HepG2 (cell line): Measurements from ENCODE around the gene IL17C. TPM values are rescaled to one million over a fixed set of nuclear protein-coding genes. Genes with fewer than 3 reads are reported as not detected.

ENCODE experiments used
- FIP1L1 ChIP-seq: fragments of 200-400 bp; formaldehyde crosslinking; IDR thresholded peaks from 2 replicates; pipeline ENCODE4 v1.6.1; 2018; ENCODE audit warnings: low read depth, mild to moderate bottlenecking, low read length, moderate library complexity, borderline replicate concordance; ENCODE audit not compliant: insufficient read depth
- GATAD2A ChIP-seq: IDR thresholded peaks from 2 replicates; pipeline ENCODE4 v1.6.1; 2016
- HOXA5 ChIP-seq: sonication (generic); formaldehyde crosslinking; IDR thresholded peaks from 2 replicates; pipeline ENCODE4 v1.4.0; 2020; ENCODE audit warnings: missing genetic modification reagents
- LRRFIP1 ChIP-seq: sonication (generic); formaldehyde crosslinking; conservative IDR thresholded peaks from 2 replicates; pipeline ENCODE4 v1.4.0; 2020; ENCODE audit warnings: missing genetic modification reagents
- MTF1 ChIP-seq: sonication (generic); formaldehyde crosslinking; IDR thresholded peaks from 2 replicates; pipeline ENCODE4 v1.5.0; 2020; ENCODE audit warnings: missing genetic modification reagents
- NR1H2 ChIP-seq: sonication (generic); formaldehyde crosslinking; IDR thresholded peaks from 2 replicates; pipeline ENCODE4 v1.8.1; 2022; ENCODE audit warnings: low read depth, missing genetic modification reagents, borderline replicate concordance
- RAD51 ChIP-seq: fragments of 450-650 bp; IDR thresholded peaks from 2 replicates; pipeline ENCODE4 v1.6.1; 2016; ENCODE audit warnings: borderline replicate concordance
- ZBTB10 ChIP-seq: sonication (generic); formaldehyde crosslinking; IDR thresholded peaks from 2 replicates; pipeline ENCODE4 v1.4.0; 2020; ENCODE audit warnings: missing genetic modification reagents, borderline replicate concordance
- ZBTB42 ChIP-seq: sonication (generic); formaldehyde crosslinking; IDR thresholded peaks from 2 replicates; pipeline ENCODE4 v1.5.0; 2020; ENCODE audit warnings: mild to moderate bottlenecking, missing genetic modification reagents
- ZNF225 ChIP-seq: sonication (generic); formaldehyde crosslinking; IDR thresholded peaks from 2 replicates; pipeline ENCODE4 v1.4.0; 2020; ENCODE audit warnings: mild to moderate bottlenecking, missing genetic modification reagents
- ZNF280B ChIP-seq: sonication (generic); formaldehyde crosslinking; IDR thresholded peaks from 2 replicates; pipeline ENCODE4 v1.5.0; 2020; ENCODE audit warnings: missing genetic modification reagents, mild to moderate bottlenecking, borderline replicate concordance
- ZNF580 ChIP-seq: IDR thresholded peaks from 2 replicates; pipeline ENCODE4 v1.6.1; 2016; ENCODE audit warnings: low read depth, borderline replicate concordance
- polyA plus RNA-seq, 8 experiments: library from polyadenylated mRNA; depleted of rRNA in 3 of 8; stranded (reverse) in 7 of 8; unstranded in 1 of 8; fragments of >200 nt; fragmentation: Illumina TruSeq in 4 of 8; extraction: Trizol in 4 of 8; gene quantifications; 2 replicates each; pipeline versions ENCODE4 v1.2.1 to v1.2.3, GENCODE V29; 2011 to 2016; ENCODE audit warnings: low read depth in 4 of 8, missing spikeins in 1 of 8, mixed read lengths in 1 of 8; ENCODE audit not compliant: insufficient read depth in 1 of 8
- total RNA-seq, 5 experiments: library from RNA; depleted of rRNA; stranded (reverse); fragments of >200 nt; fragmentation: Illumina TruSeq; extraction: Trizol; gene quantifications; 2 replicates each; pipeline ENCODE4 v1.2.3, GENCODE V29; 2016; ENCODE audit warnings: low read depth in 1 of 5
- TF ChIP-seq, protein P1 (sequence below): sonication (generic); formaldehyde crosslinking; IDR thresholded peaks from 2 replicates; pipeline ENCODE4 v1.5.1; 2020; ENCODE audit warnings: mild to moderate bottlenecking, missing genetic modification reagents
- TF ChIP-seq, protein P2 (sequence below): IDR thresholded peaks from 2 replicates; pipeline ENCODE4 v1.6.1; 2016

IL17C gene
- total and polyA plus RNA-seq, 2 of the 13 experiments (the other 11 are each of a cell fraction or from before 2014, with no cell fraction given), result not detected

DNA sequence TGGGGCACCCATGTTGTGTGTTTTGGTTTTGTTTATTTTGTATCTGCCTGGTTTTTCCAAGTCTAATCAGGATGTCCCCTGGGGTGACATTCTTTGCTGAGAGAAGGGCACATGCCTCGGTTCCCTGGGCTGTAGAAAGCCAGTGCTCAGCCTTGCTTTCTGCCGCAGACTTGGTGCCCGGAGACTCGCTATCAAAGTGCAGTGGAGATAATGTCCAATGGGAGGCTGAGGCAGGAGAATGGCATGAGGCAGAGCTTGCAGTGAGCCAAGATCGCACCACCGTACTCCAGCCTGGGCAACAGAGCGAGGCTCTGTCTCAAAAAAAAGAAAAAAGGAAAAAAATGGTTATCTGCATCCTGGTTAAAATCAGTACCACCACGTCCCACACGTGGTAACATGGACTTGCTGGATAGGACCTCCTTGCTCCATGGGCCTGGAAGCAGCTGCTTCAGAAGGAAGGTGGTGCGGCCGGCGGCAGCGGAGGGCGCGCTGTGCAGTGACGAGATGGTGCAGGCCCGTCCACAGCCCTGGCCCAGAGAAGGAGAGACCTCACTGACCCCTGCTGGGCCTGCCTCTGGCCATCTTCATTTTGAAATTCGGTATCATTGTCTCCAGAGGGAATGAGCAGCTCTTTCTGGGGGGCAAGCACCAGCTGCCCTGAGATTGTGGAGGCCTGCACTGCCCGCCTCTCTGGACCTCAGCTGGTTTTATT lies 19.3 kb upstream of the IL17C start (continued):
- TF ChIP-seq LRRFIP1 (CRISPR knock-in tag) (no peak), ZNF580 (CRISPR knock-in tag) (no peak), ZNF225 (CRISPR knock-in tag) (no peak), ZNF280B (CRISPR knock-in tag) (no peak), RAD51 (no peak), GATAD2A (no peak), ZBTB42 (no peak), HOXA5 (CRISPR knock-in tag) (no peak), ZBTB10 (CRISPR knock-in tag) (no peak), MTF1 (CRISPR knock-in tag) (no peak), NR1H2 (no peak), FIP1L1 (no peak)
- TF ChIP-seq, protein P1, sequence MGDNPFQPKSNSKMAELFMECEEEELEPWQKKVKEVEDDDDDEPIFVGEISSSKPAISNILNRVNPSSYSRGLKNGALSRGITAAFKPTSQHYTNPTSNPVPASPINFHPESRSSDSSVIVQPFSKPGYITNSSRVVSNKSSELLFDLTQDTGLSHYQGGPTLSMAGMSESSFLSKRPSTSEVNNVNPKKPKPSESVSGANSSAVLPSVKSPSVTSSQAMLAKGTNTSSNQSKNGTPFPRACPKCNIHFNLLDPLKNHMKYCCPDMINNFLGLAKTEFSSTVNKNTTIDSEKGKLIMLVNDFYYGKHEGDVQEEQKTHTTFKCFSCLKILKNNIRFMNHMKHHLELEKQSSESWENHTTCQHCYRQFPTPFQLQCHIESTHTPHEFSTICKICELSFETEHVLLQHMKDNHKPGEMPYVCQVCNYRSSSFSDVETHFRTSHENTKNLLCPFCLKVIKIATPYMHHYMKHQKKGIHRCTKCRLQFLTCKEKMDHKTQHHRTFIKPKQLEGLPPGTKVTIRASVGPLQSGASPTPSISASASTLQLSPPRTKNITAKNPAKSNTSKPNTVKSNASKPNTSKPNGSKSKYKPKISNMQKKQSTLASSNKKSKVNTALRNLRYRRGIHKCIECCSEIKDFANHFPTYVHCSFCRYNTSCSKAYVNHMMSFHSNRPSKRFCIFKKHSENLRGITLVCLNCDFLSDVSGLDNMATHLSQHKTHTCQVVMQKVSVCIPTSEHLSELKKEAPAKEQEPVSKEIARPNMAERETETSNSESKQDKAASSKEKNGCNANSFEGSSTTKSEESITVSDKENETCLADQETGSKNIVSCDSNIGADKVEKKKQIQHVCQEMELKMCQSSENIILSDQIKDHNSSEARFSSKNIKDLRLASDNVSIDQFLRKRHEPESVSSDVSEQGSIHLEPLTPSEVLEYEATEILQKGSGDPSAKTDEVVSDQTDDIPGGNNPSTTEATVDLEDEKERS, result no peak
- TF ChIP-seq, protein P2, sequence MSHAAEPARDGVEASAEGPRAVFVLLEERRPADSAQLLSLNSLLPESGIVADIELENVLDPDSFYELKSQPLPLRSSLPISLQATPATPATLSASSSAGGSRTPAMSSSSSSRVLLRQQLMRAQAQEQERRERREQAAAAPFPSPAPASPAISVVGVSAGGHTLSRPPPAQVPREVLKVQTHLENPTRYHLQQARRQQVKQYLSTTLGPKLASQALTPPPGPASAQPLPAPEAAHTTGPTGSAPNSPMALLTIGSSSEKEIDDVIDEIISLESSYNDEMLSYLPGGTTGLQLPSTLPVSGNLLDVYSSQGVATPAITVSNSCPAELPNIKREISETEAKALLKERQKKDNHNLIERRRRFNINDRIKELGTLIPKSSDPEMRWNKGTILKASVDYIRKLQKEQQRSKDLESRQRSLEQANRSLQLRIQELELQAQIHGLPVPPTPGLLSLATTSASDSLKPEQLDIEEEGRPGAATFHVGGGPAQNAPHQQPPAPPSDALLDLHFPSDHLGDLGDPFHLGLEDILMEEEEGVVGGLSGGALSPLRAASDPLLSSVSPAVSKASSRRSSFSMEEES (CRISPR knock-in tag), result no peak
